Placental epithelial cell (primary cell): ENCODE data around the gene INTS2. TPM values are rescaled to one million over a fixed set of nuclear protein-coding genes. Genes with fewer than 3 reads are reported as not detected.

Experiments used
- small RNA-seq: library from RNA; depleted of rRNA; stranded (forward); fragments of <200 nt; gene quantifications from one replicate; pipeline ENCODE3, GENCODE V24; 2012
- total RNA-seq: library from RNA; depleted of rRNA; stranded (reverse); fragments of >200 nt; gene quantifications from 2 replicates; pipeline ENCODE4 v1.2.3, GENCODE V29; 2012

Gene INTS2, protein sequence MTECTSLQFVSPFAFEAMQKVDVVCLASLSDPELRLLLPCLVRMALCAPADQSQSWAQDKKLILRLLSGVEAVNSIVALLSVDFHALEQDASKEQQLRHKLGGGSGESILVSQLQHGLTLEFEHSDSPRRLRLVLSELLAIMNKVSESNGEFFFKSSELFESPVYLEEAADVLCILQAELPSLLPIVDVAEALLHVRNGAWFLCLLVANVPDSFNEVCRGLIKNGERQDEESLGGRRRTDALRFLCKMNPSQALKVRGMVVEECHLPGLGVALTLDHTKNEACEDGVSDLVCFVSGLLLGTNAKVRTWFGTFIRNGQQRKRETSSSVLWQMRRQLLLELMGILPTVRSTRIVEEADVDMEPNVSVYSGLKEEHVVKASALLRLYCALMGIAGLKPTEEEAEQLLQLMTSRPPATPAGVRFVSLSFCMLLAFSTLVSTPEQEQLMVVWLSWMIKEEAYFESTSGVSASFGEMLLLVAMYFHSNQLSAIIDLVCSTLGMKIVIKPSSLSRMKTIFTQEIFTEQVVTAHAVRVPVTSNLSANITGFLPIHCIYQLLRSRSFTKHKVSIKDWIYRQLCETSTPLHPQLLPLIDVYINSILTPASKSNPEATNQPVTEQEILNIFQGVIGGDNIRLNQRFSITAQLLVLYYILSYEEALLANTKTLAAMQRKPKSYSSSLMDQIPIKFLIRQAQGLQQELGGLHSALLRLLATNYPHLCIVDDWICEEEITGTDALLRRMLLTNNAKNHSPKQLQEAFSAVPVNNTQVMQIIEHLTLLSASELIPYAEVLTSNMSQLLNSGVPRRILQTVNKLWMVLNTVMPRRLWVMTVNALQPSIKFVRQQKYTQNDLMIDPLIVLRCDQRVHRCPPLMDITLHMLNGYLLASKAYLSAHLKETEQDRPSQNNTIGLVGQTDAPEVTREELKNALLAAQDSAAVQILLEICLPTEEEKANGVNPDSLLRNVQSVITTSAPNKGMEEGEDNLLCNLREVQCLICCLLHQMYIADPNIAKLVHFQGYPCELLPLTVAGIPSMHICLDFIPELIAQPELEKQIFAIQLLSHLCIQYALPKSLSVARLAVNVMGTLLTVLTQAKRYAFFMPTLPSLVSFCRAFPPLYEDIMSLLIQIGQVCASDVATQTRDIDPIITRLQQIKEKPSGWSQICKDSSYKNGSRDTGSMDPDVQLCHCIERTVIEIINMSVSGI
- 9.4 and 17.4 TPM in 2 replicates for total RNA-seq

DNA sequence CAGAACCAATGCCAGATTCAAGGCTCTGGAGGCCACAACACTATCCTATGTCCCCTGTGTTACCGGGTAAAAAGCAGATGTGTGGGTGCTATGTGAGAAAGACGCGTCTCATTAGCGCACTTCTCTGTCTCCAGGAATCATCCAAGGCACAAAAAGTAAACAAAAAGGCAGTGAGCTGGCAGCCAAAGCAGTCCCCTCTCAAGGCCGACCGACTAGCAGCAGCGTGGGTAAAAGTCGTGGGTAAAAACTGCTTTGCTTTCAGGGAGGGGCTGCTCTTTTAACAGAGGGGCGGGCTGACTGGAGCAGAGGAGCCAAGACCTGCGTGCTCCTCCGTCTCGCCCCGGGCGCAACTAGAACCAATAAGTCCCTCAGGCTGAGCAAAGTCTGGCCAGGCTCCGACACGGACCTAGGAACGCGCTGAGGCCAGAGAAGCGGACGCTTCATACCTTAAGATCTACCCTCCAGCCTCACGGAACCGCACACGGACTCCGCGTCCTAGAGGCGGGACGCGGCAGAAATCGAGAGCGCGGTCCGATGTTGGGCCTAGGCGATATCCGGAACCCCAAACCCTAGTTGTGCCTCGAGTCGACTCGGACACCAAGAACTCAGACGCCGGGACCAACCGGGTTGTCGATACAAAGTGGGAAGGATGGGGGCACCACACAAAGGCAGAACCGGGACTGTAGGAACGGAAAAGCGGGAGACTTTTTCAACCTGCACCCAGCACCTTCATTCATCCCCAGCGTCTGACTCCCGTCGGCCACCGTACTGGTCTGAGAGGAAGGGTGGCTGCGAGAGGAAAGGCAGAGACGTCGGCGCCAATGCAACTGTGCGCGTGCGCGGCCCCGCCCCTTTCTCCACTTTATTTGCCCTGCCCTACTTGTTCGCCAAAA is at the start of gene INTS2:
Gene INTS2, minus strand, starts transcription at position 775 of the 893 bp plus-strand sequence. CDS start 1,338 bp downstream, outside the sequence.

DNA sequence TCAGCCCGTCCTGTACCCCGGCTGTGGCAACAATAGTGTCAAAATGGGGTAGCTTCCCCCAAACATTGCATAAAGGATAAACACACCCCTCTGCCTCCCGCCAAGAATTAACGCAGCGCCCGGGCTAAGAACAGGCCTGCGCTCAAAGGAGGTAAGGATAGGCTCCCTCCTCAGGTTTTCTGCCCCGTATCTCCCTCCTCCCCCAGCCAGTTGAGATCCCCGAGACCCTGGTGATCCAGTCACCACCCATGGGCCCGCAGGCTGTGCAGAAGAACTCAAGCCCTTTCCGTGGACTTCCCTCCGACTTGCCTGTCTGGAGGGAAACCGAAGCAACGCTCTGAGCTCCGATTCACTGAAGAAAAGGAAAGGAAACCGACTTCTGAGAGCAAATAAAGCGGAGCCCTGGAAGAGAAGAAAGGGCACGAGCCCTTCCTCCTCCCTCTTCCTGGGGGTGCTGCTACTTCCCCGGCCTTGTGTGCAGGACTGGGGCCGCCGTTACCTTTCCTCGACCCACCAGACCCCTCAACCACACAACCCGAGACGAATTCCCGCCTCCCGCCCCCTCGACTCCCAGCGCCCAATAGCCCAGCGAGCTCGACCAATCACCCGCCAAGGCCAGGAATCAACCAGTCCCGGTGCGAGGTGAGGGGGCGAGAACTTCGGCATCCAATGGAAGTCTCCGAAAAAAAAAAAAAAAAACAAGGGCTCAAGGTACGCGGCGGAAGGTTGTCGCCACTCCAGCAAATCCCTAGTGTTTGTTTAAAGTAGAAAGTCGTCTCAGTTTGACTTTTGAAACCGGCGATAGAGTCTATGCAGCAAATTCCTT is 64.6 kb downstream of the INTS2 start, which contains the start of gene BRIP1:
Gene BRIP1, minus strand, starts transcription at position 554 of the 826 bp plus-strand sequence. CDS start 1,989 bp downstream, outside the sequence.

Small RNA genes within 50 kb of the gene (small RNA-seq; reads per million reads assigned to genes)
- not detected for gene RF00019

Other genes starting within 250 kb of the INTS2 start
- gene BRIP1, start 64.5 kb downstream of the INTS2 start, total RNA-seq, result 7.6 and 8.2 TPM in 2 replicates
- gene MED13, start 137.3 kb upstream of the INTS2 start, total RNA-seq, result 57.3 and 60.5 TPM in 2 replicates